Hematopoietic multipotent progenitor cell treated with erythropoietin and hydrocortisone succinate and interleukin-3 and kit ligand, for 6 days (in vitro differentiated cells): ENCODE results near the gene DQX1.
"Not testable (repeated sequence)": the region's sequence is repeated elsewhere in the genome, so short reads cannot be mapped to it uniquely, and the experiment has no call there.

Source experiments
- DNase-seq: peaks from one replicate; pipeline ENCODE4 v3.0.0-alpha.2; 2015

Gene DQX1, protein sequence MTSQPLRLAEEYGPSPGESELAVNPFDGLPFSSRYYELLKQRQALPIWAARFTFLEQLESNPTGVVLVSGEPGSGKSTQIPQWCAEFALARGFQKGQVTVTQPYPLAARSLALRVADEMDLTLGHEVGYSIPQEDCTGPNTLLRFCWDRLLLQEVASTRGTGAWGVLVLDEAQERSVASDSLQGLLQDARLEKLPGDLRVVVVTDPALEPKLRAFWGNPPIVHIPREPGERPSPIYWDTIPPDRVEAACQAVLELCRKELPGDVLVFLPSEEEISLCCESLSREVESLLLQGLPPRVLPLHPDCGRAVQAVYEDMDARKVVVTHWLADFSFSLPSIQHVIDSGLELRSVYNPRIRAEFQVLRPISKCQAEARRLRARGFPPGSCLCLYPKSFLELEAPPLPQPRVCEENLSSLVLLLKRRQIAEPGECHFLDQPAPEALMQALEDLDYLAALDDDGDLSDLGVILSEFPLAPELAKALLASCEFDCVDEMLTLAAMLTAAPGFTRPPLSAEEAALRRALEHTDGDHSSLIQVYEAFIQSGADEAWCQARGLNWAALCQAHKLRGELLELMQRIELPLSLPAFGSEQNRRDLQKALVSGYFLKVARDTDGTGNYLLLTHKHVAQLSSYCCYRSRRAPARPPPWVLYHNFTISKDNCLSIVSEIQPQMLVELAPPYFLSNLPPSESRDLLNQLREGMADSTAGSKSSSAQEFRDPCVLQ

GRCh38 chr2:74525717-74526648, at the start of gene DQX1:
TSS of gene DQX1 (minus strand) at chr2:74526231. CDS start at chr2:74525729, 502 bp downstream.
- peak; percentile 74 for DNase-seq

DNA sequence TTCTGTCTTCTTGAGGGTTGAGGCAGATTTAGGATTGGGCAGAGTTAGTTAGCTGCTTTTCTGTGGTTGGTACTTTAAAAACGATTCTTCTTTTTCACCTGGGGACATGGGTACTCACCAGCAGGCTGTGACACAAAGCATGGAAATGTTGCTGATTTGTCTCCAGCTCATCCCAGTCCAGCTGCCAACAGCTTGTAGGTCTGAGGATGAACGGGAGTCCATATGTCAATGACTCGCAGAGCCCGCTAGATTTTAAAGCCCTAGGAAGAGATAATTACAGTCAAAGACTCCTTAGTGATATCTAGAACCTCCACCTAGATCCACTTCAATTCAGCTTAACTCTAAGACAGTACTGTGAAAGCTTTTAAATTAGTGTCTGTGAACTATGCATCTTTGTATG, 49.3 kb upstream of the DQX1 start:
- no peak for DNase-seq

GRCh38 chr2:74573747-74574562, 47.9 kb upstream of the DQX1 start:
- DNase-seq: peak; percentile 90

- no peak for DNase-seq
Observed at GRCh38 chr2:74572178-74572925, 46.3 kb upstream of the DQX1 start.

DNA sequence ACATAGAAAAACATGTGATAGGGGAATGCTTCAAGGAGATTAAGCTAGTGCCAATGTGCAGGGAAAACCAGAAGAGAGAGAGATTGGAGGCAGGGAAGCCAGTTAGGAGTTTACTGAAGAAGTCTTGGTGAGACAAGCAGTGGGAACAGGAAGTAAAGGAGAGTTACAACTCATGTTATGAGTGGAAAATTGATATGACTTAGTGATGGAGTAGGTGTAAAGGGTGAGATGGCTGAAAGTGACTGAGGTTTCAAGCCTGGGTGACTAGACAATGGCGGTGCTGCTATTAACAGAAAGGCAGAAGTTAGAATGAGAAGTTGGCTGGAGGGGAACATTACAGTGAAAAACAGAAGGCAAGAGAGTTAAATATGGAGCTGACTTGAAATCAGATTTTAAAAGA, 45.0 kb upstream of the DQX1 start:
- no peak for DNase-seq

DNA sequence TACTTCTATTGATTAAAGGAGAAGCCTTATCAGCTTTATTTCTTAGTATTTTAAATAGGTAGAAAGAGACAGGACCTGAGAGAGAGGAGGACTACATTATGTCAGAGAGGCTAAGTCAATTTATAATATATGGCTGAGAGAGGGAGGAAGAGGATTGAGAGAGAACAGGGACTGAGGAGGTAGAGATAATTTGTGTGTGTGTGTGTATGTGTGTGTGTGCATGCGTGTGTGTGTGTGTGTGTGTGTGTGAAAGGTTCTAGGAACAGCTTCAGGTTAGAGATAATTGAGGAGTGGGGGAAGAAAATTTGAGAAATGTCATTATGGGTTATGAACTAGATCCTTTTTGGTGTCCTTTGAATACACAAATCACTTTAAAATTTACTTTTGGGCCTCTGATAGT, 43.7 kb upstream of the DQX1 start:
- no peak for DNase-seq

DNA sequence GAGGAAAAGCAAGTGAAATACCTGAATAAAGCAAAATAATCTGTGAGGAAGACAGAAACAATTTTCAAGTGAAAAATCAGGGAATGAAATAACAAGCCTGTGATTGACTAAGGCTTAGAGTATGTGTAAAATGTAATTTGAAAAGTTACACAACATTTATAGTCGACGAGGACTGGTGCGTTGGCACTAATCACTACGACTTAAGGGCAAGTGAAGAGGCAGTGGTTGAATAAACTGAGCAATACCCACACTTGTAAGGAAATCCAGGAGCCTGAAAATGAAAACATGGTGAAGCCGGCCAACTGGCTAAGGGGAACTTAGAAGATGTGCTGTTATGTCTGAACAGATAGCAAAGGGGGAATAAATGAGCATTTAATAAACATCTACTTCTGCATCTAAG, 41.9 kb upstream of the DQX1 start:
- no peak for DNase-seq

DNA sequence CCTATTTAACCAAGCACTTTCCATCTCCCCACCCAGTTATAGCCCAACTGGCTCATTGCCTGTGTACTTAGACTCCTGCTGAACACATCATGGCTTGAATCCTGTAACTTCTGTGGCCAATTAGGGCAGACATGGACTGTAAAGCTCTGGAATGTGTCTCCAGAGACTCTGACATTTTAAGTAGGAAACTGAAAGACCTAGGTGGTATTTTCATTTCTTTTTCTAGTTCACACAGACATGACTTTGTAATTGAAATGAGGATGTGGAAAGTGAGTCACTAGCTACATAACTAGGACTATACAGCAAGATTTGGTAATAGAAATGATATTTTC, 40.7 kb upstream of the DQX1 start:
- DNase-seq: no peak

DNA sequence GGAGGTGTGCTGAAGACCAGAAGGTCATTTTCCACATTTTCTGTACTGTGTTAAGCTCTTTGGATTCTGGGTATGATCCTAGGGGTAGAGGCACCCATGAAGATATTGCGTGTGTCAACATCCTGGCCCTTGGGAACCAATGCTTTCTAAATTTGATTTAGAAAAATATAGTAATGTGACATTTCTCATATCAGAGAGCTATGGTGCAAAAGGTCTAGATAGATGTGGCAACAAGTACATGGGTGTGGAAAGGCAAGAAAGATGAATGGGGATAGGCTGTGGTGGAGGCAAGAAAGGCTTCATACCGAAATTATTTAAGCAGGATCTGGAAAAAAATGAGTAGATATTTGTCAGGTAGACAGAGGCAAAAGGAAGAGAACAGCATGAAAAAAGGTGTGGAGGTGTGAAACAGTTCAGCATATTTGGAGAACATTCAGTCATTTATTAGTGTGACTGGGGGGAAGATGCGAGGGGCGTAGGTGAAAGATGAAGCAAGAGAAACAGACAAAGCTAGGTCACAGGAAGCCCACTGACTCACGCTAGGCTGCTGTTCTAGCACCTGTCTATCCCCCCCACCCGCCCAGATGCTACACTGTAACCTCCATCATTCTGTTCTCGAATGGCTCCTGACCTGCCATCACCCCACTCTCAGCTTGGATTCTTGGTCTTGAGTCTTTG, 40.2 kb upstream of the DQX1 start:
- no peak for DNase-seq

DNA sequence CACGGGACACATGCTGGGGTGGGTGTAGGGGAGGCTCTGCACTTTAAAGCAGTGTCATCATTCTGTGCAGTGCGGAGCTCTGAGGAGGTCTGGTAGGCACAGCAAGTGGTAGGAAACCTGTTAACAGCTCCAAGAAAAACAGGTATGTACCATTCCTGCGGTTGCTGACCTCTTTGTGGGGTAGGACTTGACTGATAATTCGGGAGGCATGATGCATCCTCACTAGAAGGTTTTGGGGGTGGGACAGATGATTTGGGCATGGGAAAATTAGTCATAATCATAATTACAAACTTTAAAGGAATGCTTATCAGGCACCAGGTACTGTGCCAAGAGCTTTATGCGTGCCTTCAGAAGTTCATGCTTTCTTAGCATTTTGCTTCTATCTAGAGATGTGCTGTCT, 38.2 kb upstream of the DQX1 start:
- DNase-seq: no peak

- peak; percentile 30 for DNase-seq
Observed at GRCh38 chr2:74562126-74562775, 36.2 kb upstream of the DQX1 start.

DNA sequence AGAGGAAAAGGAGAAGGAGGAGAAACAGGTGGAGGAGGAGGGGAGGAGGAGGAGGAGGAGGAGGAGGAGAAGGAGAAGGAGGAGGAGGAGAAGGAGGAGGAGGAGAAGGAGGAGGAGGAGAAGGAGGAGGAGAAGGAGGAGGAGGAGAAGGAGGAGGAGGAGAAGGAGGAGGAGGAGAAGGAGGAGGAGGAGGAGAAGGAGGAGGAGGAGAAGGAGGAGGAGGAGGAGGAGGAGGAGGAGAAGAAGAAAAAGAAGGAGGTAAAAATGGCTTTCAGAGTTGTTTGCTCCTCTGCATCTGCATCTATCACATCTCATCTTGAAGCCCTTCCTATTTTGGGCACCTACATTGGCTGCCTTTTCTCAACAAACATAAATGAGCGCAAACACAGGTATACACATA, 35.0 kb upstream of the DQX1 start:
- DNase-seq: not testable (repeated sequence)

GRCh38 chr2:74560591-74560990, 34.6 kb upstream of the DQX1 start:
- no peak for DNase-seq

GRCh38 chr2:74559912-74560311, 33.9 kb upstream of the DQX1 start:
- DNase-seq: no peak

GRCh38 chr2:74558284-74559230, 32.5 kb upstream of the DQX1 start:
- DNase-seq: peak; percentile 34

GRCh38 chr2:74556831-74557370, 30.9 kb upstream of the DQX1 start:
- DNase-seq: no peak

DNA sequence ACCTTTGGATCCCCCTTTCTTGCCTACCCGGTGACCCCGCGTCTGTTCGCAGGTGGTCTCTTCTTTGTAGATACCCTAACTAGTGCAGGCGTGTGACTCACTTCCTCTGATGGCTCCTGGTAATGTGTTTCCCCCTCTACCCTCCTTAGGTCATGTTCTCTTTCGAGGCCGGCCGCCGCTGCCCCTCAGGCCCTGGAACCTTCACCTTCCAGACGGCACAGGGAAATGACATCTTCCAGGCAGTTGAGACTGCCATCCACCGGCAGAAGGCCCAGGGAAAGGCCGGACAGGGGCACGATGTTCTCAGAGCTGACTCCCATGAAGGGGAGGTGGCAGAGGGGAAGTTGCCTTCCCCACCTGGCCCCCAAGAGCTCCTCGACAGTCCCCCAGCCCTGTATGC, 30.1 kb upstream of the DQX1 start:
- no peak for DNase-seq

DNA sequence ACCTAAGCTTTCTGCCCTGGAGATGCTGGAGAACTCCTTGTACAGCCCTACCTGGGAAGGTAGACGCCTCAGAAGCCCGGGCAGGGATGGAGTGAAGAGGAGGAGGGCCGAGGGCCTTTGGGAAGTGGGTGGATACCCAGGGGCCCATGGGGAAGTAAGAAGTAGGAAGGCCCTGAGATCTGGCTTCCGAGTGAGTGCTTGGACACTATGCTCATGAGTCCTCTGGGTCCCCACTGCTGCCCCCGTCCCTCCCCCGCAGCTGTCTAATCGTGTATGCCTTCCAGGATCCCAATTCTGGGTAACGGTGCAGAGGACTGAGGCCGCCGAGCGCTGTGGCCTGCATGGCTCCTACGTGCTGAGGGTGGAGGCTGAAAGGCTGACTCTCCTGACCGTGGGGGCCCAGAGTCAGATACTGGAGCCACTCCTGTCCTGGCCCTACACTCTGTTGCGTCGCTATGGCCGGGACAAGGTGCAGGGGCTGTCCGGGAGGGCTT, 29.6 kb upstream of the DQX1 start:
- DNase-seq: peak; percentile 38
